Measurements from ENCODE around the gene CNTN1. TPM values are rescaled to one million over a fixed set of nuclear protein-coding genes. Genes with fewer than 3 reads are reported as not detected.

CNTN1 gene
- total RNA-seq, 4 donors from 2014 or later: 7.5 to 34.2 (median 19.4) TPM

- no peak overlapping the region for H3K4me3 ChIP-seq (ENCODE audit: low read depth, poor library complexity, severe bottlenecking)
- no peak for DNase-seq (ENCODE audit: low spot score in 2 of 2)
- intact Hi-C loops (cut with DNase I; ENCODE audit: low total_unique reads): no loop called here
- TF ChIP-seq CTCF (IDR thresholded peaks at IDR 0.05) (no peak), POLR2A (IDR thresholded peaks at IDR 0.05) (no peak)
- WGBS, 2 donors: 20 to 24% methylated on average over 1 of the region's 1 CpG
Observed at GRCh38 chr12:40646456-40646855, 45.8 kb upstream of the CNTN1 start.

DNA sequence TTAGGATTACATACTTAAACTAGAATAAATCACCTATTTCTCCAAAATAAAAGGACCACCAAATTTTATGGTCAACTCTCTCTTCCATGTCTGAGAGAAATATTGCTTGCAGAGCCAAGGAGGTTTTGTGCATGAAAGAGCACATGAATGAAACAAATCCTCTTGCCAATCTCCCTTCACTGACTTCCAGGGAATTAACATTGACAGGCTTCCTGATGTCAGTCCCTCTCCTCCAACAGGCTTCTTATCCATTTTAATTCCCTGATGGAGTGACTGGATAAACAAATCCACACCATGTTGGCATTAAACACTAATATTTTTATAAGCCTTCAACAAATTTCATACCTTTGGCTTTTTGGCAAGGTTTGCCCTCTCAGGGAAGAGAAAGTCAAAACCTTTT, 45.3 kb upstream of the CNTN1 start:
- intact Hi-C loops (cut with DNase I; ENCODE audit: low total_unique reads): no loop called here
- DNase-seq (ENCODE audit: low spot score in 2 of 2): no peak
- no peak overlapping the region for H3K4me3 ChIP-seq (ENCODE audit: low read depth, poor library complexity, severe bottlenecking)
- TF ChIP-seq POLR2A (IDR thresholded peaks at IDR 0.05) (no peak), CTCF (IDR thresholded peaks at IDR 0.05) (no peak)

GRCh38 chr12:40647651-40648050, 44.6 kb upstream of the CNTN1 start:
- whole genome bisulfite sequencing, 2 donors: 76 to 97% methylated on average over 2 of the region's 2 CpGs
- TF ChIP-seq POLR2A (IDR thresholded peaks at IDR 0.05): no peak
- no peak for TF ChIP-seq CTCF (IDR thresholded peaks at IDR 0.05)
- intact Hi-C loops (cut with DNase I; ENCODE audit: low total_unique reads): no loop called here
- no peak for DNase-seq (ENCODE audit: low spot score in 2 of 2)
- H3K4me3 ChIP-seq (ENCODE audit: low read depth, poor library complexity, severe bottlenecking): no peak overlapping the region

GRCh38 chr12:40648519-40648918, 43.7 kb upstream of the CNTN1 start:
- no peak for DNase-seq (ENCODE audit: low spot score in 2 of 2)
- 95 to 96% methylated on average over 1 of the region's 1 CpG for WGBS, 2 donors
- no peak for TF ChIP-seq POLR2A (IDR thresholded peaks at IDR 0.05)
- TF ChIP-seq CTCF (IDR thresholded peaks at IDR 0.05): no peak
- H3K4me3 ChIP-seq (ENCODE audit: low read depth, poor library complexity, severe bottlenecking): no peak overlapping the region
- intact Hi-C loops (cut with DNase I; ENCODE audit: low total_unique reads): no loop called here

- no peak overlapping the region for H3K4me3 ChIP-seq (ENCODE audit: low read depth, poor library complexity, severe bottlenecking)
- no peak for TF ChIP-seq CTCF (IDR thresholded peaks at IDR 0.05)
- no peak for TF ChIP-seq POLR2A (IDR thresholded peaks at IDR 0.05)
- WGBS, 2 donors: 87 to 93% methylated on average over 1 of the region's 1 CpG
- intact Hi-C loops (cut with DNase I; ENCODE audit: low total_unique reads): no loop called here
- DNase-seq (ENCODE audit: low spot score in 2 of 2): no peak
Observed at GRCh38 chr12:40650038-40650704, 42.1 kb upstream of the CNTN1 start.

DNA sequence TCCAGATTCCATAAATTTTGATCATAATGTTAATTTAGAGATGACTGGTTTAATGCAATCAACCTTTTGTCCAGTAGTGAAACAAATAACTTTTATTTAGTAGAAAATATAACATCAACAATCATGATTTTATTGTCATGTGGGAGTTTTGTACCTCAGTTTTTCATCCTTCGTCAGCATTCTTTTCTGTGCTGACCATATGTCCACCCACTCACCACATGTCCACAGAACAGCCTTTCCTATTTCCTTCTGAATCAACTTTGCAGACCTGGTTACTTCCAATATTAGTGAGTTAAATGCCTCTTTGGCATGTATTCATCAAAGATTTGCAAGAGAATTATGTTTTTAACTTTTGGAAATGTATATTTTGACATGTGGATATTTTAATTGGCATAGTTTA, 36.8 kb upstream of the CNTN1 start:
- TF ChIP-seq CTCF (IDR thresholded peaks at IDR 0.05): no peak
- TF ChIP-seq POLR2A (IDR thresholded peaks at IDR 0.05): no peak
- no peak for DNase-seq (ENCODE audit: low spot score in 2 of 2)
- 67 to 69% methylated on average over 1 of the region's 1 CpG for WGBS, 2 donors
- no peak overlapping the region for H3K4me3 ChIP-seq (ENCODE audit: low read depth, poor library complexity, severe bottlenecking)
- intact Hi-C loops (cut with DNase I; ENCODE audit: low total_unique reads): no loop called here

All from lower leg skin (tissue), 4 donors.